CD4-positive, alpha-beta T cell (primary cell): ENCODE results near the gene MED9. TPM values are rescaled to one million over a fixed set of nuclear protein-coding genes. Genes with fewer than 3 reads are reported as not detected.

Experiments
- ATAC-seq: fragments of 200-7000 bp; cut with Tn5 transposase; one replicate; pipeline ENCODE4 v1.10.0; 2022; ENCODE audit warnings: mild to moderate bottlenecking; ENCODE audit not compliant: poor library complexity
- CTCF ChIA-PET: fragments of 350-600 bp; sonication (Branson Sonifier 250); formaldehyde crosslinking; loops from one replicate; lab custom pipeline; 2021; ENCODE audit warnings: antibody characterized with exemption, inconsistent platforms; lab: Charles Lee
- POLR2A ChIA-PET: fragments of 350-600 bp; sonication (Branson Sonifier 250); formaldehyde crosslinking; loops from one replicate; lab custom pipeline; 2021; ENCODE audit warnings: antibody characterized with exemption, inconsistent platforms; lab: Charles Lee
- DNase-seq, 14 experiments: peaks; one replicate each; pipeline ENCODE4 v3.0.0-alpha.2; 2013 to 2020; ENCODE audit warnings: mixed read lengths in 2 of 14
- H3K27ac ChIP-seq, 2 donors: one replicate each; pipeline versions ENCODE4 v1.5.1 to v1.7.0; 2013; ENCODE audit warnings: low read length in 2 of 2, low read depth in 1 of 2, mild to moderate bottlenecking in 1 of 2
- H3K27me3 ChIP-seq, 2 experiments: 1 replicate in 1 of 2; 2 replicates in 1 of 2; pipeline versions ENCODE4 v1.6.1 to v1.7.0; 2013; ENCODE audit warnings: low read length in 2 of 2, control low read depth in 1 of 2, mild to moderate bottlenecking in 1 of 2, moderate library complexity in 1 of 2; ENCODE audit not compliant: insufficient read depth in 2 of 2, control insufficient read depth in 1 of 2
- H3K36me3 ChIP-seq: one replicate; pipeline ENCODE4 v1.6.1; 2013; ENCODE audit warnings: low read length, control low read depth; ENCODE audit not compliant: insufficient read depth
- H3K4me1 ChIP-seq: one replicate; pipeline ENCODE4 v1.6.1; 2013; ENCODE audit warnings: low read length, control low read depth; ENCODE audit not compliant: insufficient read depth
- H3K4me3 ChIP-seq: one replicate; pipeline ENCODE4 v1.5.1; 2013; ENCODE audit warnings: mild to moderate bottlenecking, low read length, moderate library complexity
- H3K9me3 ChIP-seq, 2 experiments: 1 replicate in 1 of 2; 2 replicates in 1 of 2; pipeline versions ENCODE4 v1.6.1 to v1.7.0; 2013; ENCODE audit warnings: low read length in 2 of 2, mild to moderate bottlenecking in 2 of 2, control low read depth in 1 of 2, moderate library complexity in 1 of 2; ENCODE audit not compliant: control insufficient read depth in 1 of 2, insufficient read depth in 1 of 2
- H3K27ac Mint-ChIP-seq: one replicate; pipeline ENCODE4 v1.8.0; 2020; ENCODE audit warnings: mixed read lengths
- H3K27me3 Mint-ChIP-seq: one replicate; pipeline ENCODE4 v1.8.0; 2021; ENCODE audit warnings: mixed read lengths
- H3K36me3 Mint-ChIP-seq: one replicate; pipeline ENCODE4 v1.8.0; 2021; ENCODE audit warnings: low read depth, mixed read lengths
- H3K4me1 Mint-ChIP-seq: one replicate; pipeline ENCODE4 v1.8.0; 2021; ENCODE audit warnings: low read depth, mixed read lengths
- H3K4me3 Mint-ChIP-seq: one replicate; pipeline ENCODE4 v1.8.0; 2020; ENCODE audit warnings: mild to moderate bottlenecking, mixed read lengths
- H3K9me3 Mint-ChIP-seq: one replicate; pipeline ENCODE4 v1.8.0; 2020; ENCODE audit warnings: mixed read lengths
- CTCF ChIP-seq: fragments of 200-600 bp; IDR thresholded peaks from one replicate; pipeline ENCODE4 v1.8.0; 2022; ENCODE audit warnings: antibody characterized with exemption, mild to moderate bottlenecking
- intact Hi-C, 2 experiments: fragments of 100-400 bp; cut with DNase I in 1 of 2; cut with micrococcal nuclease in 1 of 2; formaldehyde crosslinking; loops; one replicate each; pipeline versions ENCODE4 v1.15.1 to v1.9.0; 2023 to 2025; cut with DNase I, micrococcal nuclease
- total RNA-seq, 174 experiments: library from RNA in 2 of 174; stranded (reverse) in 2 of 174; gene quantifications; one replicate each; pipeline ENCODE4 v1.2.3 and lab custom pipeline; 2021 to 2026

The MED9 gene
- total RNA-seq, 2 experiments from 2014 or later = 27.0 to 27.9 TPM

- POLR2A ChIA-PET = no interaction called here
- peaks cover 6% of the 10 kb centered on the region for H3K27me3 Mint-ChIP-seq
- no peak overlapping the region for H3K27ac Mint-ChIP-seq
- ATAC-seq = no peak
- H3K27me3 ChIP-seq = peaks cover 8 to 9% of the 10 kb centered on the region in 2 experiments
- no peak for TF ChIP-seq CTCF
- intact Hi-C loops = no loop called here
- peaks cover 25% of the 10 kb centered on the region for H3K4me1 Mint-ChIP-seq
- H3K4me3 Mint-ChIP-seq = no peak overlapping the region
- H3K9me3 ChIP-seq = no peaks in the 10 kb centered on the region
- H3K36me3 ChIP-seq = no peaks in the 10 kb centered on the region
- no peak for DNase-seq
- H3K27ac ChIP-seq = no peak overlapping the region
- no peaks in the 10 kb centered on the region for H3K9me3 Mint-ChIP-seq
- peaks cover 25% of the 10 kb centered on the region for H3K4me1 ChIP-seq
- no peak overlapping the region for H3K4me3 ChIP-seq
- CTCF ChIA-PET = interaction anchor here (1.4 kb wide), 1 partner anchor 22 kb away, joined by 7 read pairs; the partner anchor contains the start of gene RASD1
- peaks cover 9% of the 10 kb centered on the region for H3K36me3 Mint-ChIP-seq
Measured at GRCh38 chr17:17474341-17474740, 2.5 kb upstream of the MED9 start.

GRCh38 chr17:17479209-17479608, 2.4 kb downstream of the MED9 start:
- H3K4me1 ChIP-seq = peaks cover 44% of the 10 kb centered on the region

GRCh38 chr17:17480593-17481148, 3.9 kb downstream of the MED9 start:
- H3K36me3 ChIP-seq = peaks cover 15% of the 10 kb centered on the region
- no peaks in the 10 kb centered on the region for H3K27me3 Mint-ChIP-seq
- peak overlapping the region; percentile 7 for H3K27ac Mint-ChIP-seq
- peaks cover 49% of the 10 kb centered on the region for H3K4me1 ChIP-seq
- no peaks in the 10 kb centered on the region for H3K27me3 ChIP-seq
- no peak overlapping the region for H3K4me3 ChIP-seq
- ChIA-PET POLR2A (interaction anchor here (1.1 kb wide), 1 partner anchor 17 kb away, joined by 3 read pairs; no protein-coding TSS in a partner anchor), CTCF (interaction anchor here (1.3 kb wide), 1 partner anchor 16 kb away, joined by 4 read pairs; no protein-coding TSS in a partner anchor)
- H3K36me3 Mint-ChIP-seq = peaks cover 38% of the 10 kb centered on the region
- intact Hi-C loops = no loop called here
- no peak overlapping the region for H3K4me3 Mint-ChIP-seq
- H3K27ac ChIP-seq = no peak overlapping the region
- DNase-seq (no peak), ATAC-seq (no peak)
- H3K9me3 Mint-ChIP-seq = no peaks in the 10 kb centered on the region
- TF ChIP-seq CTCF = no peak
- H3K4me1 Mint-ChIP-seq = peaks cover 72% of the 10 kb centered on the region
- H3K9me3 ChIP-seq = no peaks in the 10 kb centered on the region

More at GRCh38 chr17:17479209-17479608, 2.4 kb downstream of the MED9 start:
- Histone ChIP-seq H3K4me3 (no peak overlapping the region), H3K9me3 (no peaks in the 10 kb centered on the region), H3K36me3 (peaks cover 12% of the 10 kb centered on the region), H3K27ac (no peak overlapping the region), H3K27me3 (no peaks in the 10 kb centered on the region)
- ATAC-seq (no peak), DNase-seq (no peak)
- H3K4me3 Mint-ChIP-seq = peak overlapping the region; percentile 75
- H3K9me3 Mint-ChIP-seq = no peaks in the 10 kb centered on the region
- ChIA-PET POLR2A (no interaction called here), CTCF (no interaction called here)
- TF ChIP-seq CTCF = no peak
- H3K27me3 Mint-ChIP-seq = no peaks in the 10 kb centered on the region
- intact Hi-C loops = loop anchor here in 1 of 2 experiments (5.0 kb wide), 5 partner anchors 197 to 942 kb away; partner anchors contain the start of genes ATPAF2, COPS3, GID4 and SMCR8
- H3K36me3 Mint-ChIP-seq = peaks cover 33% of the 10 kb centered on the region
- H3K27ac Mint-ChIP-seq = peak overlapping the region; percentile 53
- H3K4me1 Mint-ChIP-seq = peaks cover 63% of the 10 kb centered on the region
